Measurements from ENCODE around the gene DCP2. TPM values are rescaled to one million over a fixed set of nuclear protein-coding genes. Genes with fewer than 3 reads are reported as not detected.
A peak's percentile ranks its signal among the peaks of the same experiment; 100 is the strongest.

Gene DCP2
- total RNA-seq, 1 donor from 2014 or later: 58.2 TPM

DNA sequence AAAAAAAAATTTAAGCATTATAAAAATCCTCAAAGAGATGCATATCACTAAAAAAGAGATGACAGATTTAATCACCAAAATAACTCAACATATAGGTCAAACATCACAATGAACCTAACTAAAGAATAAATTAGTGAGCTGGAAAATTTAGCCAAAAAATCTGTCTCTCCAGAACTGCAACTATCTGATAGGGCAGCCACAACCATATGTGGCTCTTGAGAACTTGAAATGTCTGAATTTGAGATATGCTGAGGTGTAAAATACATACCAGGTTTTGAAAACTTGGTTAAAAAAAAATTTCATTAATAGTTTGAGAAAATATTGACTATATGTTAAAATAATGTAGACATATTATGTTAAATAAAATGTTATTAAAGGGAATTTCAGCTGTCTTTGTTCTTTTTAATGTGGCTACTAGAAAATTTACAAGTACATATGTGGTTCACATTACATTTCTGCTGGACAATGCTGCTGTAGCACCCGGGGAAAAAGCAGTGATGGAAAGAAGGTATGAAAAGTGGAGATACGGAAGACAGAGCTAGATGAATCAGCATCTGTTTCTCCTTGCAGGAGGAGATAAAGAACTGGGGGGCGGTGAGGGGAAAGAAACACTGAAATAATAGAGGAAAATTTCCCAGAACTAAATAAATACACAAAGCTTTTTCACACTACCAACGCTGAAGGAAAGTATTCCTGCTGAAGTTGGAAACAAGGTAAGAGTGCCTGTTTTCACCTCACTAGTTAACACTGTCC is 66.1 kb downstream of the DCP2 start:
- Histone ChIP-seq H3K4me1 (peaks cover 12% of the 10 kb centered on the region), H3K27me3 (no peaks in the 10 kb centered on the region), H3K9me3 (no peaks in the 10 kb centered on the region), H3K4me3 (no peak overlapping the region), H3K27ac (no peak overlapping the region), H3K36me3 (peaks cover 0 to 8% of the 10 kb centered on the region in 2 donors)
- TF ChIP-seq, protein P1, sequence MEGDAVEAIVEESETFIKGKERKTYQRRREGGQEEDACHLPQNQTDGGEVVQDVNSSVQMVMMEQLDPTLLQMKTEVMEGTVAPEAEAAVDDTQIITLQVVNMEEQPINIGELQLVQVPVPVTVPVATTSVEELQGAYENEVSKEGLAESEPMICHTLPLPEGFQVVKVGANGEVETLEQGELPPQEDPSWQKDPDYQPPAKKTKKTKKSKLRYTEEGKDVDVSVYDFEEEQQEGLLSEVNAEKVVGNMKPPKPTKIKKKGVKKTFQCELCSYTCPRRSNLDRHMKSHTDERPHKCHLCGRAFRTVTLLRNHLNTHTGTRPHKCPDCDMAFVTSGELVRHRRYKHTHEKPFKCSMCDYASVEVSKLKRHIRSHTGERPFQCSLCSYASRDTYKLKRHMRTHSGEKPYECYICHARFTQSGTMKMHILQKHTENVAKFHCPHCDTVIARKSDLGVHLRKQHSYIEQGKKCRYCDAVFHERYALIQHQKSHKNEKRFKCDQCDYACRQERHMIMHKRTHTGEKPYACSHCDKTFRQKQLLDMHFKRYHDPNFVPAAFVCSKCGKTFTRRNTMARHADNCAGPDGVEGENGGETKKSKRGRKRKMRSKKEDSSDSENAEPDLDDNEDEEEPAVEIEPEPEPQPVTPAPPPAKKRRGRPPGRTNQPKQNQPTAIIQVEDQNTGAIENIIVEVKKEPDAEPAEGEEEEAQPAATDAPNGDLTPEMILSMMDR (IDR thresholded peaks at IDR 0.05): no peak
- TF ChIP-seq POLR2AphosphoS5 (IDR thresholded peaks at IDR 0.05; ENCODE audit: insufficient read depth in 1 of 2, low read depth in 1 of 2) (no peak), POLR2A (IDR thresholded peaks at IDR 0.05) (no peak)
- no peak for DNase-seq (ENCODE audit: extremely low spot score in 2 of 2)
- intact Hi-C loops (cut with DNase I): no loop called here

DNA sequence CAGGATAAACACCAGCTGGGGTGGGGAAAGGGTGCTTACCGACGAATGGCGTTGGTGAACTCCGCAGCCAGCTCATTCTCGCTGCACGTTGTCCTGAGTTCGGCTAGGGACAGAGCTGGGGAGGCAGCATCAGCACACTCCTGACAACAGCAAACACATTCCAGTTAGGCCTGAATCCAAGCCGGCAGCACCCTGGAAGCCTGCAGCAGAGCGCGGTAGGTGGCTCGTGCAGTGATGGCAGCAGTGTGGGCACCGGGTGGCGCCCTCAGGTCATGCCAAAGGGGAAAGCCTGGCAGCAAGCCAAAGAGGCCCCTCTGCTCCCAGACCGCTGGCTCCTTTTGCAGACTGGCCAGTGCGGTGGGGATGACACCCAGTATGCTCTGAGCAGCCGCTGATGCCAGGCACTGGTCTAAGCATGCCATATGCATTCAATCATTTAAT is 66.9 kb downstream of the DCP2 start:
- H3K36me3 ChIP-seq: peaks cover 0 to 16% of the 10 kb centered on the region in 2 donors

DNA sequence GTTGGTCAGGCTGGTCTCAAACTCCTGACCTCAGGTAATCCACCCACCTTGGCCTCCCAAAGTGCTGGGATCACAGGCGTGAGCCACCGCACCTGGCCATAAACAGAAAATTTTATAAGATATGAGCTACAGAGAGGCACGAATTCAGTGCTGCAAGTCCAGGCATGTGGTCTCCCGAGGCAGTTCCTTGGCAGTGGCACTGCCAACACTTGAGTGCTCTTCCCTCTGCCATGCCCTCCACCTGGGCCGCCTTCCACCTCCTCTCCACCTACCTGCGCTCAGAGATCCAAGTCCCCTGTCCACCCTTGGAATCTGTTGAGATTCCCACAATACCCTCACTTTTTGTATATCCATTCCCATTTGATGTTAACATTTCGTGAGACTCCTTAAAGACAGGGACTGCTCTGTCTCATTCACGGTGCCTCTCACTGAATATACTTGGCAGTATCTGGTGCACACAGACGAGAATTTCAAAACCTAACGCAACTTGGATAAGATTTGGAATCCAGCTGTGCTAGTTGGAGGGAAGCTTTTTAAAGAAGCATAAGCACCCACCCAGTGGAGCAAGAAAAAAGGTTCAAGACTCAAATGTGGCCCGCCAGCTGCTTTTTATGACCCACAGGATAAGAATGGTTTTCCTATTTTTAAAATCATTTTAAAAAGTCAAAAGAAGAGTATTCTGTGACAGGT is 68.3 kb downstream of the DCP2 start:
- no peak overlapping the region for H3K4me3 ChIP-seq
- intact Hi-C loops (cut with DNase I): no loop called here
- H3K27ac ChIP-seq: no peak overlapping the region
- no peak for DNase-seq (ENCODE audit: extremely low spot score in 2 of 2)
- H3K9me3 ChIP-seq: no peaks in the 10 kb centered on the region
- TF ChIP-seq, protein P1 (IDR thresholded peaks at IDR 0.05): no peak
- TF ChIP-seq POLR2A (IDR thresholded peaks at IDR 0.05): no peak
- TF ChIP-seq POLR2AphosphoS5 (IDR thresholded peaks at IDR 0.05; ENCODE audit: insufficient read depth in 1 of 2, low read depth in 1 of 2): no peak
- H3K27me3 ChIP-seq: no peaks in the 10 kb centered on the region
- H3K36me3 ChIP-seq: peaks cover 0 to 25% of the 10 kb centered on the region in 2 donors
- H3K4me1 ChIP-seq: peaks cover 13% of the 10 kb centered on the region

More for the DNA sequence above, 66.9 kb downstream of the DCP2 start:
- Histone ChIP-seq H3K9me3 (no peaks in the 10 kb centered on the region), H3K4me3 (no peak overlapping the region), H3K27ac (no peak overlapping the region), H3K4me1 (peaks cover 12% of the 10 kb centered on the region), H3K27me3 (no peaks in the 10 kb centered on the region)
- peak in 1 of 2 donors; percentile 40 for TF ChIP-seq POLR2AphosphoS5 (IDR thresholded peaks at IDR 0.05; ENCODE audit: insufficient read depth in 1 of 2, low read depth in 1 of 2)
- TF ChIP-seq, protein P1 (IDR thresholded peaks at IDR 0.05): no peak
- no peak for DNase-seq (ENCODE audit: extremely low spot score in 2 of 2)
- intact Hi-C loops (cut with DNase I): no loop called here

GRCh38 chr5:113047234-113047633 is 70.6 kb downstream of the DCP2 start:
- H3K27ac ChIP-seq: peak overlapping the region; percentile 13
- intact Hi-C loops (cut with DNase I): no loop called here

More at GRCh38 chr5:113047234-113047633, 70.6 kb downstream of the DCP2 start:
- Histone ChIP-seq H3K27me3 (no peaks in the 10 kb centered on the region), H3K36me3 (peaks cover 0 to 25% of the 10 kb centered on the region in 2 donors), H3K4me3 (no peak overlapping the region), H3K9me3 (no peaks in the 10 kb centered on the region), H3K4me1 (peaks cover 36% of the 10 kb centered on the region)
- no peak for DNase-seq (ENCODE audit: extremely low spot score in 2 of 2)
- TF ChIP-seq POLR2A (IDR thresholded peaks at IDR 0.05) (no peak), POLR2AphosphoS5 (IDR thresholded peaks at IDR 0.05; ENCODE audit: insufficient read depth in 1 of 2, low read depth in 1 of 2) (peak in 1 of 2 donors; percentile 9)
- TF ChIP-seq, protein P1 (IDR thresholded peaks at IDR 0.05): no peak

Data from vagina (tissue), 2 donors.